ENCODE data around the gene HIVEP2.

- no peak for TF ChIP-seq EZH2 (IDR thresholded peaks at IDR 0.05; ENCODE audit: borderline replicate concordance, insufficient read depth, low read depth, low read length, poor library complexity, severe bottlenecking)
- no peak for TF ChIP-seq CTCF (IDR thresholded peaks at IDR 0.05)
These were observed 103.1 kb downstream of the HIVEP2 start for GRCh38 chr6:142841915-142842314.
